GM19240 (cell line): ENCODE data around the gene SMCHD1.
"Not testable (repeated sequence)": the region's sequence is repeated elsewhere in the genome, so short reads cannot be mapped to it uniquely, and the experiment has no call there.

ENCODE experiments used
- DNase-seq: peaks from one replicate; pipeline ENCODE4 v3.0.0; 2011; ENCODE audit warnings: low spot score; ENCODE audit not compliant: insufficient read length

The SMCHD1 gene

DNA sequence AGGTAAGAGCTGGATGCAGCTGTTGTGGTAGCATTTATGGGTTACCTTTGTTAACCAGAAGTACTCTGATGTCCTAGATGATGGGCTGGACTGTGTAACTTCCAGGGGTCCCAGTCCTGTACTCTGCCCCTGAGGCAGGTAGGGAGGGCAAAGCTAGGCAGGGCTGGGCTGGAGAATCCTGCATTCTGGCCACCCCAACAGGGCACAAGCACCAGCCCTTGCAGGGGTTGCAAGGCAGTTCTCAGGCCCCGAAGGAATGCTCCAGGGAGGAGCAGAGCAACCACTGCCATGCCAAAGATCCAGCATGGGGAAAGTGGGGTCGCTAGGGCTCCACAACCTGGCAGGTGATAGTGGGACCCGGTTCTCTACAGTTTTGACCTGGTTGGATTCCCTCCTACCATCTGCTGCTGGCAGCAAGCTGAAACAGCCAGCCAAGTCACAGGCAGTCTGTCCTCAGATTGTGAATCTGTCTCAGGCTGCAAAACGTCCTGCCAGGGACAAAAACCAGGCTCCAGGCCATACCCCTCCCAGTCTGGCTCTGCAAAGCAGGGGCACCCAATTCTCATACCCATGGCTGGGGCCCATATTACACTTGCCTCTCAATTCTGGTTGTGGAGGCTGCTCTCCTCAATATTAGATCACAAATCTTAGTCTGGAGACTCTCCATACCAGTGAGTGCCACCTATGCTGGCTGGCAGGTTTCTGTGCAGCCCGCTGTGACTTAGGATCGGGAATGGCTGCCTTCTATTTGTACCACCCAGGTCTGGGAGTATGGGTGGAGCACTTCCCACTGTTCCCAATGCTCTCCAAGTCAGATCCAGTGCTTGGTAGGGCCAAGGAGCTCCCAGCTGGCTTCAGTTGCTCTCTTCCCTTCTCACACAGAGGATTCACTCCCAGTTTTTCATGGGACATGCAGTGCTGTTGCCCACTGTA is 61.1 kb downstream of the SMCHD1 start:
- DNase-seq: no peak

DNA sequence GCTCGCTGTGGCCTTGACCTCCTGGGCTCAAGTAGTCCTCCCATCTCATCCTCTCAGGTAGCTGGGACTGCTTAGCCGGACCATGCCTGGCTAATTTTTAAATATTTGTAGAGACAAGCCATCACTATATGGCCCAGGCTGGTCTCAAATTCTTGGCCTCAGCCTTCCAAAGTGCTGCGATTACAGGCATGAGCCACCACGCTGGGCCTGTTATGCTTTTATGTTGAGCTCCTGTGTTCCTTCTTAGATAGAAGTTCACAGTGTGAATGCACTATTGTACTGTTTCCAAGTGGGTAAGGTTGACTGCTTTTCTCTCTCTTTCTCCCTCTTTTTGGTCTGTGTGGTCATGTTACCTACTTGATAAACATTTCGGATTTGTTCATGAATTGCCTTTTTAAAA is 61.9 kb downstream of the SMCHD1 start:
- DNase-seq: no peak

DNA sequence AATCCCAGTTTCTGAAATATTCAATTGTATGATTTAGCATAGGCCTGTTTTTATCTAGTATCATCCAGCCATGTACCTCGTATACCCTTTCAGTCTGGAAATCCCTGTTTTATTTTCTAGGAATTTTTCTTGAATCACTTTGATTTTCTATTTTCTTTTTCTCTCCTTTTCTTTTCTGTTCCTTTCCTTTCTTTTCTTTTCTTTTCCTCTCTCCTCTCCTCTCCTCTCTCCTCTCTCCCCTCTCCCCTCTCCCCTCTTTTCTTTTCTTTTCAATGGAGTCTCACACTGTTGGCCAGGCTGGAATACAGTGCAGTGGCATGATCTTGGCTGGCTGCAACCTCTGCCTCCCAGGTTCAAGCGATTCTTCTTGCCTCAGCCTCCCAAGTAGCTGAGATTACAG is 63.5 kb downstream of the SMCHD1 start:
- DNase-seq: no peak

DNA sequence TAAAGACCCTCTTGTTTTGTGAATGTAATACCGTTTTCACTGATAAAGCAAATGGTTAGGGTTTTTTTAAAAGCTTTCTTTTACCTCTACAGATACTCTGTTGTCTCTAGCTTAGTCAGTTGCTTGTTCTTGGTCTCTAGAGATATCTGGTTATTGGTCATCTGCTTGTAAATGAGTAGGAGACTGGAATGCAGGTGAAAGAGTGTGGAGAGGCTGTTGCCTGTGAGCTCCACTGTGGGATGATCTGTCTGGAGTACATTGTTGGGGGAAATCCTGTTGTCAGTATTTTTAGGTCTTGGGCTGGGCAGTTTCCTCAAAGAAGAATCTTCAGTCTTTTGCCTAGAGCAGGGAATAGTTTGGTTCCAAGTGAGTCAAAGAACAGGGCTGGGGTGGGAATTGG is 67.7 kb downstream of the SMCHD1 start:
- DNase-seq: no peak

DNA sequence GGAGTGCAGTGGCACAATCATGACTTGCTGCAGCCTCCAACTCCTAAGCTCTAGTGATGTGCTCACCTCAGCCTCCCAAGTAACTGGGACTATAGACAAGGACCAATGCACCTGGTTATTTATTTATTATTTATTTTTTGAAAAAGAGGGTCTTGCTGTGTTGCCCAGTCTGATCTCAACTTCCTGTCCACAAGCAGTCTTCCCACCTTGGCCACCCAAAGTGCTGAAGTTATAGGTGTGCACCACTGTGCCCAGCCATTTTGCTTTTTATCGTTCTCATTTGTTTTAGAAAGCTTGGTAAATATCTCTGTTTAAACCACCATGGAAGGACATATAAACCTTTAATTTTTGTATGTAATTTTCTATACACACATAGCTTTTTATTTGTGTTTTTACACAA is 74.2 kb downstream of the SMCHD1 start:
- DNase-seq: no peak

DNA sequence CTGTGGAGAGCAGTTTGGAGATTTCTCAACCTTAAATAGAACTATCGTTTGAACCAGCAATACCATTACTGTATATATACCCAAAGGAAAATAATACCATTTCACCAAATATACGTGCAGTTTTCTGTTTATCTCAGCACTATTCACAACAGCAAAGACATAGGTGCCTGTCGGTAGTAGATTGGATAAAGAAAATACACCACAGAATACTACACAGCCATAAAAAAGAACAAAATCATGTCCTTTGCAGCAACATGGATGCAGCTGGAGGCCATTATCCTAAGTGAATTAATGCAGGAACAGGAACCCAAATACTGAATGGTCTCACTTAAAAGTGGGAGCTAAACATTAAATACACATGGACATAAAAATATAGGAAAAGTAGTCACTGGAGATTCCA is 81.3 kb downstream of the SMCHD1 start:
- DNase-seq: no peak

DNA sequence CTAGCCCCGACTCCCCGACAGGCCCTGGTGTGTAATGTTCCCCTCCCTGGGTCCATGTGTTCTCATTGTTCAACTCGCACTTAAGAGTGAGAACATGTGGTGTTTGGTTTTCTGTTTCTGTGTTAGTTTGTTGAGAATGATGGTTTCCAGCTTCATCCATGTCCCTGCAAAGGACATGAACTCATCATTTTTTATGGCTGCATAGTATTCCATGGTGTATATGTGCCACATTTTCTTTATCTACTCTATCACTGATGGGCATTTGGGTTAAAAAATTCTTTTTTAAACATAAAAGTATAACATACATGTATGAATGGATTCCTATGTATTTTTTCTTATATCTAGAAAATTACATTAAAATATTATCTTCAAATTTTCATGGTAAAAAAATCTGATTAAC is 84.6 kb downstream of the SMCHD1 start:
- not testable (repeated sequence) for DNase-seq

DNA sequence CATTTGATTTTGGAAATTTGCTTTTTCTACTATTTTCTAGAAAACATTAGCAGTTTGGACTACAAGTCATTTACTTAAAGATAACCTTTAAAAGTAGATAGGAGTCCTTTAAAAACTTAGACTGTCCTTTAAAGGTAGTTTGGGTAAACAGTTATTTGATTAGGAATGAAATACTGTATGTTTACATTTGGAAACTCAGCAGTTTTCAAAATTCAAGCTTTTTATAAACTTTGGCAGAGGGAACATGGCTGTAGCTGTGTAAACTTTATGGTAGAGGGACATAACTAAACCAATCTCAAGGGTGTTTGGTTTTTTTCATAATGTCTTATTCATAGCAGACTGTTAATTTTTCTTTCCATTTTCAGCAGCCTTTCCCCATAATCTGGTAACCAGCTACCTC is 90.7 kb downstream of the SMCHD1 start:
- no peak for DNase-seq

DNA sequence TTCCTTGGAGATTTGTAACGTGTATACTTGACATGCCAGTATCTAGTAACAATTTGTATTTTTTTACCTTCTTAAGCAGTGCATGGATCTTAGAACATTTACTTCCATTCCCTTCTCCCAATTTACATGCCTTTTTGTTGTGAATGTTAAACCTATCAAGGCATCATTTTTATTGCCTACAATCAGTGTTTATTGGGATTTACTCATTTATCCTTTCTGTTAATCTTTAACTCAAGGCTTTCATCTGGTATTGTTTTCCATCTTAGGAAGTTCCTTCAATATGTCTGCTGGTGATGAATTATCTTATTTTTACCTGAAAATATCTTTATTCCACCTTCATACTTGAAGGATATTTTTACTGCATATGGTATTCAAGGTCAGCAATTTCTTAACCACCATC is 102.8 kb downstream of the SMCHD1 start:
- no peak for DNase-seq

DNA sequence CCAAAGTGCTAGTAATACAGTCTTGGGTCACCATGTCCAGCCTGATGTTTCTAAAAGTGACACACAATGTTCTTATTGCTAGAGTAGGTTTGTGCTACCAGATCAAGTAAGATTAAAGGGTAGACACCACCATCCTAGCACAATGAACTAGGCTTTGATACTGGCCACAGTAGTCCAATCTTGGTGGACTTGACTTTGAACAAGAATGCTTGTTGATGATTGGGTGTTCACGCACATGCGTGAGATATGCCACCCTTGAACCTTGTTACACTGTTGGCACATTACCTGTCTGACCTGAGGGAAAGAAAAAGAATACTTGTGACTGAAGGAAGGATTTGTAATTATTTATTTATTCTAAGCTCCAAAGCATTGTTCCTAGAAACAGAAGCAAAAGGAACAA is 119.1 kb downstream of the SMCHD1 start:
- DNase-seq: no peak

DNA sequence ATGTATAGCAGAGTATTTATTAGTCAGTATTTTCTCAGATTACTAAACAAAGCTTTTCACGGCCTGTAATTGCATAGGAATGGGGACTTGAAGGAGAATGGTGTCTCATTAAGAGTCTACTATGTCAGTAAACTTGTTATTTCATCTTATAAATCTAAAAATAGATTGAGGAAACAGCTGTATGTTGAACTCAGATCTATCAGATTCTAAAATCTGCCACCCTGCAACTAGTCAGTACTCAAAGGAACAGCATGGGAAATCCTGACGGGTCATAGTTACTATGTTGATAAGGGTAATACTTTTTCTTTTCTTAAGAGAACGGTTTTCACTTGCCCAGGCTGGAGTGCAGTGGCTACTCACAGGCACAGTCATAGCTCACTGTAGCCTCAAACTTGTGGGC is 121.1 kb downstream of the SMCHD1 start:
- no peak for DNase-seq

DNA sequence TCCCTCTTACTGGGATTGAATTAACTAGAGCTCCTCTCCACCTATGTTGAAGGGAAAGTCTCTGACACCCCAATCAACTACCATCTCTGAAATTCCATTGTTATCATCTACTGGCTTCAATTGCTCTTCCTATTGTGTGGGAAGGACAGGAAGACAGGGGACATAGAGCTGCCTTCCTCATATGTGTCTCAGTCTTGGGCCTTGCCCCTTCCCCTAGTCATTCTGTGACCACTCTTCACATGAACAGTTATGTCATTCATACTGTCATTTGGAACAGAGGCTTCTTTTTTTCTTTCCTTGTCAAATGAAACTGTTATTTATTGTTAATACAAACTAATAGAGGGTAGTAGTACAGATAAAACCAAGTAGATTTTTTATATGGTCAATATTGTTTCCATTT is 121.7 kb downstream of the SMCHD1 start:
- no peak for DNase-seq

DNA sequence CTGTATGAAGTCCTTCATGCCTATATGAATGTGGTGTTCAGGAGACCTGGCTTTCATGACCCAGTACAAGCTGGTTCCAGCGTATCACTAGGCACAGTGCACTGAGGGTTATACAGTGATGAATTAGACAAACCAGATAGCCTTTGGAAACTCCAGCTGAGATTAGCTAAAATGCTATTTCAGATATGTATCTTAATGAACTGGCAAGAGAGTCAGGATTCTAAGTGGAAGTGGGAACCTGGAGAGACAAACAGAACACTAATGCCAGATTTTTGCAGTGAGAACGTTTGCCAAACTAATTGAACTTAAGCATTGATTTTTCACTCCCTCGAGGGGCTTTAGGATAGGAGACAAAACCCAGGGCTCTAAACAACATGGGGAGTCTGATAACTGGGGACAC is 125.2 kb downstream of the SMCHD1 start:
- DNase-seq: no peak

DNA sequence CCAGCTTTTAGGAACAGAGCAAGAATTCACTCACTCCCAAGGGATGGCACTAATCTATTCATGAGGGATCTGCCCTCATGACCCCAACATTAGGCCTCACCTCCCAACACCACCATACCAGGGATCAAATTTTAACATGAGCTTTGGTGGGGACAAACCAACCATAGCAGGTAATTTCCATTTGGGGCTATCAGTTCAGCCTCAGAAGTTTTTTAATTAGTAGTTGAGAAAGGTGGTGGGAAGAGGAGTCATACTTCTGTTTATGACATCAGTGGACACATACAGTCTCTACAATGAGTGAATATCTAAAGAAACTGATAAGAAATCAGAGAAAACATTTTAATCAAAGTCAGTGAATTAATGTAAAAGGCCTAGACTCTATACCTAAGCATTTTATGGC is 131.7 kb downstream of the SMCHD1 start:
- DNase-seq: no peak

DNA sequence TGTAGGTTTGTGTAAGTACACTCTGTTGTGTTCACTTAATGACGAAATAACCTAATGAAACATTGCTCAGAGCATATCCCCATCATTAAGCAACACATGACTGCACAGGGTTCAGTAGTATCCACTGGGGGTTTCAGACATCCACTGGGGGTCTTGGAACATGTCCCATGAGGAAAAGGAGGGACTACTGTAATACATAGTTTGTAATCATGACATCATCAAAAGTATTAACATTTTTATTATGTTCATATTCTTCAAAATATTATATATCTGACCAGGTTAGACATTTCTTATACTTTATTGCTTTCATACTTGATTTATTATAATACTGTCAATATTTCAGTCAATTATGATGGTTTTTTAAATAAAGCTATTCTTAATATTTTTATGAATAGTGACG is 136.9 kb downstream of the SMCHD1 start:
- no peak for DNase-seq

DNA sequence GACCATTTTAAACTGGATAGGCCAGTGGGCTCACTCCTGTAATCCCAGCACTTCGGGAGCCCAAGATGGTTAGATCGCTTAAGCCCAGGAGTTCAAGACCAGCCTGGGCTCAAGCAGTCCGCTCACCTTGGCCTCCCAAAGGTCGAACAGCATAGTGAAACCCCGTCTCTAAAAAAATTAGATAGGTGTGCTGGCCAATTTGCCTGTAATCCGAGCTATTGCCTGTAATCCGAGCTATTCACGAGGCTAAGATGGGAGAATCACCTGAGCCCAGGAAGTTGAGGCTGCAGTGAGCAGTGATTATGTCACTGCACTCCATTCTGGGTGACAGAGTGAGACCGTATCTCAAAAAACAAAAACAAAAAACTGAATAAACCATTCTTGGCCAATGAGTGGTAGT is 138.6 kb downstream of the SMCHD1 start:
- no peak for DNase-seq

DNA sequence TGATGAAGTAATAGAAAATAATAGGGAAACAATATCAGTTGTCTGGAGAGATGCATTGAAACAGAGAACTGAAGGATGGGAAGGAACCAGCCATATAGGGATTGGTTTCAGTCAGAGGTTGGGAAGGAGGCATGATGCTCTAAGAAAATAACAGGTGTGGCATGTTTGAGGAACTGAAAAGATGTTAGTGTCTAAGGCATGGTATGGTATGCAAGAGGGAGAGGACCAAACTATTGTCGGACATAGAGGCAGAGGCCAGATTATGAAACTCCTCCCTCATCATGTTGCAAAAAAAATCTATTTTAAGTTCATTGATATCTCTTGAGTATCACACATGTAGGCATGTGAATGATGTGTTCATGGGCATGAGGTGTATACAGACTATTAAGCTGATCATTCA is 142.4 kb downstream of the SMCHD1 start:
- DNase-seq: no peak

DNA sequence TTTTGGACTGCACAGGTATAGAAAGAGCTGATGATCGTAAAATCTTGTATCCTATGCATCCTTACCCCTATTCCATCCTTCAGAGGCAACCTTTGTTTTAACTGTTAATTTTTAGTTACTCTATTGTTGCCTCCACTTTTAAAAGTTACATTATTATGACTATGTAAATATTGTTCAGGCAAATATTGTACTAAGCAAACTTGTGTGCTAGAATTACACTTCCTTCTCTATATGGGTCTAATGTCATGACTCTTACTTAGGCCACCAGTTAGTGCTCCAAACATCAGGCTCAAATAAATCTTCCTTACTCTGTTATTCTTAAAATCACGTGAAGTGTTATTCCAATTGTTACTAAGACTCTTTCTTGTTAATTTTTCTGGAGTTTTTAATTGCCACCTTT is 143.8 kb downstream of the SMCHD1 start:
- DNase-seq: no peak

DNA sequence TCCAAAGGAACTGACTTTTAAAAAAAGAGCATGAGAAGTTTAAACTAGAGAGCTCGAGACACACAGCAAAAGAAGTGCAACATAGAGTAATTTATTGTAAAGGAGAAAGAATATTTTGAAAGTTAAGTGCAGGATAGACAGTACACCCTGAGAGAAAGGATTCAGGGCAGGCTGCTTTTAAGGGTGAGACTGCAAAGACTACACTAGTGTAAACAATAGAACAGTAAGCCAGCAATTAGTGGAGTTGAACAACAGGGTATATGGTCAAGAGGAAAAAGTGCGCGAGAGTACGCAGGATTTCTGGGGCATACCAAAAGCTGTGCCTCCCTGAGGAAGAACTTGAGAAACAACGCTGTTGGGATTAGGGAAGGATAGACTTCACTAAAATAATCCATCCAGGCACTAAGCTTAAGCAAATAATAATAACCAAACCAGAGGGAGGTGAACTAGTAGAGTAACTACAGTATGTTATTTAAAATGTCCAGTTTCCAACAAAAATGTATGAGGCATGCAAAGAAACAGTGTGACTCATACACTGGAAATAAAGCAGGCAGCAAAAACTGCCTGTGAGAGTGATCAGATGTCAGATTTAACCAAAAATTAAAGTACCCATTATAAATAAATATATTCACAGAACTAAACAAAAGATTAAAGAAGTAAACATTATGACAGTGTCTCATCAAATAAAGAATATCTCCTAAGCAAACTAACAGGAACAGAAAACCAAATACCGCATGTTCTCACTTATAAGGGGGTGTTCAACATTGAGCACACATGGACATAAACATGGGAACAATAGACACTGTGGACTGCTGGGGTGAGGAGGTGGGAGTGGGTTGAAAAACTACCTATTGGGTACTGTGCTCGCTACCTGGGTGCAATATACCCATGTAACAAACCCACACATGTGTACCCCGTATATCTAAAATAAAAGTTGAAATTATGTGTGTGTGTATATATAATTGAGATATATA is 150.7 kb downstream of the SMCHD1 start:
- no peak for DNase-seq

DNA sequence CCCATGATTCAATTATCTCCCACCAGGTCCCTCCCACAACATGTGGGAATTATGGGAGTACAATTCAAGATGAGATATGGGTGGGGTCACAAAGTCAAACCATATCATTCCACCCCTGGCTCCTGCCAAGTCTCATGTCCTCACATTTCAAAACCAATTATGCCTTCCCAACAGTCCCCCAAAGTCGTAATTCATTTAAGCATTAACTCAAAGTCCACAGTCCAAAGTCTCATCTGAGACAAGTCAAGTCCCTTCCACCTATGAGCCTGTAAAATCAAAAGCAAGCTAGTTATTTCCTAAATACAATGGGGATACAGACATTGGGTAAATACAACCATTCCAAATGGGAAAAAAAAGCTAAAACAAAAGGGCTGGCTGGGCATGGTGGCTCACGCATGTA is 153.1 kb downstream of the SMCHD1 start:
- not testable (repeated sequence) for DNase-seq

DNA sequence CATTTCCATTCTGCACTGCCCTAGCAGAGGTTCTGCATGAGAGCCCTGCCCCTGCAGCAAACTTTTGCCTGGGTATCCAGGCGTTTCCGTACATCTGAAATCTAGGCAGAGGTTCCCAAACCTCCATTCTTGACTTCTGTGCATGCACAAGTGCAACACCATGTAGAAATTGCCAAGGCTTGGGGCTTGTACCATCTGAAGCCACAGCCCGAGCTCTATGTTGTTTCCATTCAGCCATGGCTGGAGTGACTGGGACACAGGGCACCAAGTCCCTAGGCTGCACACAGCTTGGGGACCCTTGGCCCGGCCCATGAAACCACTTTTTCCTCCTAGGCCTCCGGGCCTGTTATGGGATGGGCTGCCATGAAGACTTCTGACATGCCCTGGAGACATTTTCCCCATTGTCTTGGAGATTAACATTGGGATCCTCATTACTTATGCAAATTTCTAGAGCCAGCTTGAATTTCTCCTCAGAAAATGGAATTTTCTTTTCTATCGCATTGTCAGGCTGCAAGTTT is 154.2 kb downstream of the SMCHD1 start:
- DNase-seq: not testable (repeated sequence)

DNA sequence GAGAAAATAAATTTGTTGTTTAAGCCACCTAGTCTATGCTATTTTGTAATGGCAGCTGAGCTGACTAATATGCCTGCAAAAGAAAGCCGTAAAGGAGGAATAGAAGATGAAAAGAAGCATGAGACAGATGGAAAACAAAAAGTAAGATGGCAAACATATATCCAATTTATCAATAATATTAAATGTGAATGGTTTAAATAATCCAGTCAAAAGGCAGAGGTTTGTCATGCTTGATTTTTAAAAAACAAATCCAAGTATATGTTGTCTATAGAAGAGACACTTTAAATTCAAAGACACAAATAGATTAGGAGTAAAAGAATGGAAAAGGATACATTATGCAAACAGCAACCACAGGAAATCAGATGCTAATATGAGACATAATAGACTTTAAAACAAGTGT is 155.9 kb downstream of the SMCHD1 start:
- DNase-seq: no peak
